HUES6 (cell line): ENCODE results near the gene FSTL4.
"Not testable (repeated sequence)": the region's sequence is repeated elsewhere in the genome, so short reads cannot be mapped to it uniquely, and the experiment has no call there.

ENCODE experiments used
- H3K27ac ChIP-seq: 2 replicates; pipeline ENCODE4 v1.7.0; 2013; ENCODE audit warnings: low read depth, mild to moderate bottlenecking, low read length, inconsistent platforms
- H3K27me3 ChIP-seq: 2 replicates; pipeline ENCODE4 v1.6.1; 2013; ENCODE audit warnings: low read length; ENCODE audit not compliant: control insufficient read depth, insufficient read depth
- H3K36me3 ChIP-seq: 2 replicates; pipeline ENCODE4 v1.6.1; 2013; ENCODE audit warnings: low read length; ENCODE audit not compliant: control insufficient read depth, insufficient read depth
- H3K4me1 ChIP-seq: 2 replicates; pipeline ENCODE4 v1.6.1; 2013; ENCODE audit warnings: low read length; ENCODE audit not compliant: control insufficient read depth, insufficient read depth
- H3K4me3 ChIP-seq: 2 replicates; pipeline ENCODE4 v1.5.1; 2013; ENCODE audit warnings: low read depth, low read length
- H3K9ac ChIP-seq: one replicate; pipeline ENCODE4 v1.6.1; 2013; ENCODE audit warnings: mild to moderate bottlenecking, low read length
- H3K9me3 ChIP-seq: 2 replicates; pipeline ENCODE4 v1.6.1; 2013; ENCODE audit warnings: low read depth, low read length; ENCODE audit not compliant: control insufficient read depth, insufficient read depth

The FSTL4 gene

DNA sequence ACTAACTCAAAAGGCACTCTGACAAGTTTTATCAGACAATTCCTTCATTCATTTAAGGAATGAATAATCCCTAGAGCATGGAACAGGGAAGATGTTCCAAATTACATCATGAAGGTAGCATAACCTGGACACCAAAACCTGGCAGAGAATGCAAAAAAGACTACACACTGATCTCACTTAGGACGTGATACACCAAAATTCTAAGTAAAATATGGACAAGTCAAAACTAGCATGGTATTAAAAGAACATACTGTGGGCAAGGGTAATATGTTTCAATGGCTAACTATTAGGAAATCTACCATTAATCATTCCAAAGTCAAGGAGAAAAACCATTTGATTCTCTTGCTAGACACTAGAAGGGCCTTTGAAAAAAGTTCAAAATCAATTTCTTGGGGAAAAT lies 384.0 kb downstream of the FSTL4 start:
- Histone ChIP-seq H3K4me1 (no peaks in the 10 kb centered on the region), H3K9me3 (no peaks in the 10 kb centered on the region), H3K4me3 (no peak overlapping the region), H3K27ac (no peak overlapping the region), H3K27me3 (no peaks in the 10 kb centered on the region), H3K9ac (no peak overlapping the region), H3K36me3 (no peaks in the 10 kb centered on the region)

DNA sequence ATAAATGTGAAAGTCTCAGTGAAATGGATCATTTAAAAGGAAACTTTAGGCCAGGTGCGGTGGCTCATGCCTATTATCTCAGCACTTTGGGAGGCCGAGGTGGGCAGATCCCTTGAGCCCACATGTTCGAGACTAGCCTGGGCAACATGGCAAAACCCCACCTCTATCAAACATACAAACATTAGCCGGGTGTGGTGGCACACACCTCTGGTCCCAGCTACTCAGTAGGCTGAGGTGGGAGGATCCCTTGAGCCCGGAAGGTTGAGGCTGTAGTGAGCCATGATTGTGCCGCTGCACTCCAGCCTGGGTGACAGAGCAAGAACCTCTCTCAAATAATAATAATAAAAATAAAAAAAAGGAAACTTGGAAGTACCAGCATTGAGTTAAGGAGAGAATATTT lies 384.4 kb downstream of the FSTL4 start:
- Histone ChIP-seq H3K9me3 (no peaks in the 10 kb centered on the region), H3K4me3 (no peak overlapping the region), H3K27ac (no peak overlapping the region), H3K27me3 (no peaks in the 10 kb centered on the region), H3K9ac (no peak overlapping the region), H3K4me1 (no peaks in the 10 kb centered on the region), H3K36me3 (no peaks in the 10 kb centered on the region)

DNA sequence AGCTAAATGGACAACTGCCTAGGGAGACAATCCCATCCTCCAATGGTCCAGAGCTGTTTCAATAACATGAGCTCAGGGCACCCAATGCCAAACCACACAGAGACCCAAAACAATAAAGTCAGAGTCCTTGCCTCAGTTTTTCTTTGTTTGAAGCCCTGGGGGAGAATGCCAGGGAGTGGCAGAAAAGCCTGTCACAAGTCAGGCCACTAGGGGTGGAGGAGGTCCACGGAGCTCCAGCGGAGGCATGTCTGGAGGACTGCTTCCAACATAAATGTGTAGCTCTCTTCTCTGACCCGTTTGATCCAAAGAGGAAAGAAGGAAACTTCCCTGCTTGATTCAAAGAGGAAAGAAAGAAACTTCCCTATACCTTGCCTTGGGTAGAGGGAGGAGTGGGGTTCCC lies 385.3 kb downstream of the FSTL4 start:
- Histone ChIP-seq H3K27ac (no peak overlapping the region), H3K27me3 (no peaks in the 10 kb centered on the region), H3K9me3 (no peaks in the 10 kb centered on the region), H3K4me1 (no peaks in the 10 kb centered on the region), H3K4me3 (no peak overlapping the region), H3K9ac (no peak overlapping the region), H3K36me3 (no peaks in the 10 kb centered on the region)

DNA sequence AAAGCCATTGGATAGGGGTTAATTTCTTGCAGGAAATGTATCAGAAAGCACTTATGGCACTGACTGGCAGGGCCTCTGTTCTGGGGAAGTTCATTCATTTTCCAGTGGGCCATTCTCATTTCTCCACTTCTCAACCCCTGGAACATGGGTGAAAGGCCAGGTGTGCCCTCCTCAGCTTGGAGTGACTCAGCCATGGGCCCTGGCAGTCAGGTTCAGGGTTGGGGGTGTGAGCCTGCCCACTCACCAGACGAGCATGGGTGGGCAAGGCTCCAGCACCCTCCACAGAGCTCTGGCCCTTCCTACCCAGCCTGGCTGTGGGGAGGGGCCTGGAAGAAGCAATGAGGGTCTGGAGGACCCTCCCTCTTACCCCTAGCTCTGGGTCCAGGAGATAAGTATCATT lies 386.2 kb downstream of the FSTL4 start:
- H3K27ac ChIP-seq: no peak overlapping the region
- H3K27me3 ChIP-seq: no peaks in the 10 kb centered on the region
- no peak overlapping the region for H3K9ac ChIP-seq
- no peaks in the 10 kb centered on the region for H3K9me3 ChIP-seq
- H3K4me3 ChIP-seq: no peak overlapping the region
- H3K4me1 ChIP-seq: no peaks in the 10 kb centered on the region
- no peaks in the 10 kb centered on the region for H3K36me3 ChIP-seq

DNA sequence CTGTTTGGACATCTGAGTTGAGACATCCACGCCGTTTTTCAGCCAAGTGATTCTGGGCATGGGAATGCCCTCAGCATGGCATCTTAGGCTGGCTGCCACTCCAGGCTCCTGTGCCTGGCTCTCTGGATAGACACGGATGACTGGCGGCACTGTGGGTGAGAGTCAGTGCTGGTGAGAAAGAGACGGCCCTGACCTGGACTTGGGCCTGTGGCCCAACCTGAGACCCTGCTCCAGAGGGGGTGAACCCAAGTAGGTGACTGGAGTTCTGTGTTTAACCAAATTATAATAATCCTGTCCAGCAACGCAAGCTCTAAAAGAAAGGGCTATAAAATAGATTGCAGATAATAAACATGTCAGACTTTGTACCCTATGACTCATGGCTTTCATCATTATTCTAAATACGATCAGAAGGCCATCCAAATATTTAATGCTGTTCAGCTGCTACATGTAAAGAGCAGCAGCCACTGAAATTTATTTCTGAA lies 386.6 kb downstream of the FSTL4 start:
- H3K27me3 ChIP-seq: no peaks in the 10 kb centered on the region
- no peaks in the 10 kb centered on the region for H3K9me3 ChIP-seq
- no peak overlapping the region for H3K4me3 ChIP-seq
- H3K9ac ChIP-seq: no peak overlapping the region
- H3K36me3 ChIP-seq: no peaks in the 10 kb centered on the region
- H3K27ac ChIP-seq: no peak overlapping the region
- H3K4me1 ChIP-seq: no peaks in the 10 kb centered on the region

DNA sequence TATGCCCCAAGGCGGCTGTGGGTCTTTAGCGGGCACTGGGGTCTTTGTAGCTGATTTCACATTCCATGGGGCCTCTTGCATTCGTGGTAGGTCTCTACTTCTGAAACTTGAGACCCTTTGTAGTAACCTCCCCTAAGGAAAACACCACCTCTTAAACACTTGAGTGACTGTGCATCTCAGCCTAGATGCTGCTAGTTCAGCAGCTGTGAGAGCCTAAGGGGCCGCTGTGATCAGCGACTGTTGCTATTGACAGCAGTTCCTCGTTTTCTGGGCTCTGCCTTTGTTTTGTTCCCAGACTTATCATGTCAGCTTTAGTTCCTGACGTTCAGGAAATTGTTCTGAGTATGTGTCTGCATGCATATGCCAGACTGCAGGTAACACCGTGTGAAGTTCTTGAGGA lies 389.4 kb downstream of the FSTL4 start:
- no peak overlapping the region for H3K9ac ChIP-seq
- no peaks in the 10 kb centered on the region for H3K4me1 ChIP-seq
- no peak overlapping the region for H3K27ac ChIP-seq
- no peak overlapping the region for H3K4me3 ChIP-seq
- no peaks in the 10 kb centered on the region for H3K36me3 ChIP-seq
- H3K9me3 ChIP-seq: no peaks in the 10 kb centered on the region
- H3K27me3 ChIP-seq: no peaks in the 10 kb centered on the region

DNA sequence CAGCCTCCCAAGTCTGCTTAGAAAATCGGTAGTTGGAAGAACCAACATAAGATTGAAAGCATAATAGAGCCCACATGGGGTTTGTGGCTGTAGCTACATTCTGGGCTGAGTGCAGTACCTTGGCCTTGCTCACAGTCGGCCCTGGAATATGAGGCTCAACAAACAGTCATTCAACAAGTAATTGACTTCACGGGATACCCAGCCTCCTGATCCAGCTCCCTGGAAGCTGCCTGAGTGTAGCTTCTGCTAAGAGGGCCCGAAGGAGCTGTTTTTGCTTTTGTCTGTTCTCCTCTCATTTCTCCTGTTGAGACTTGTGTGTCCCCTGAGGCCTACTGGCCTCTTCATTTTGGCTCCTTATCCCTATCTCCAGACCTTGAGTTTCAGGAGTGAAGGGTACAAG lies 389.8 kb downstream of the FSTL4 start:
- no peak overlapping the region for H3K4me3 ChIP-seq
- no peaks in the 10 kb centered on the region for H3K4me1 ChIP-seq
- H3K36me3 ChIP-seq: no peaks in the 10 kb centered on the region
- no peak overlapping the region for H3K27ac ChIP-seq
- H3K9me3 ChIP-seq: no peaks in the 10 kb centered on the region
- H3K27me3 ChIP-seq: no peaks in the 10 kb centered on the region
- no peak overlapping the region for H3K9ac ChIP-seq

DNA sequence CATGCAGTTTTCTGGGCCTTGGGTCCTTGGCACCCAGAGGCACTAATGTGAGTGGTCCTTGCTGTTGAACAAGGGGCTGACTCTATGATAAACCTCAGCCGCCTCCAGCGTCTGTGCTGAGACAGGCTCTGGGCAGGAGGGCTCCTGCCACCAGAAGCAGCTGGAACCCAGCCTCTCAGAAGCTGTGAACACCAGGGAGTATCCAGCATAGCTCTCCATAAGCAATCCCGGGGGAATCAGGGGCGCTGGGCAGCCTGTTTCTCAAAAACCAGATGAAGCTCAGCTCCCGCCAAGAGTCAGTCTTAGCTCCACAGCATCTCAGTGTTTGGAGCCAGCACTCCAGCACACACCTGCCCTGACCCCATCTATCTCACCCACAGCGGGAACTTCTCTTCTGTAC lies 390.3 kb downstream of the FSTL4 start:
- Histone ChIP-seq H3K9ac (no peak overlapping the region), H3K4me1 (no peaks in the 10 kb centered on the region), H3K27me3 (no peaks in the 10 kb centered on the region), H3K36me3 (no peaks in the 10 kb centered on the region), H3K27ac (no peak overlapping the region), H3K4me3 (no peak overlapping the region), H3K9me3 (no peaks in the 10 kb centered on the region)

DNA sequence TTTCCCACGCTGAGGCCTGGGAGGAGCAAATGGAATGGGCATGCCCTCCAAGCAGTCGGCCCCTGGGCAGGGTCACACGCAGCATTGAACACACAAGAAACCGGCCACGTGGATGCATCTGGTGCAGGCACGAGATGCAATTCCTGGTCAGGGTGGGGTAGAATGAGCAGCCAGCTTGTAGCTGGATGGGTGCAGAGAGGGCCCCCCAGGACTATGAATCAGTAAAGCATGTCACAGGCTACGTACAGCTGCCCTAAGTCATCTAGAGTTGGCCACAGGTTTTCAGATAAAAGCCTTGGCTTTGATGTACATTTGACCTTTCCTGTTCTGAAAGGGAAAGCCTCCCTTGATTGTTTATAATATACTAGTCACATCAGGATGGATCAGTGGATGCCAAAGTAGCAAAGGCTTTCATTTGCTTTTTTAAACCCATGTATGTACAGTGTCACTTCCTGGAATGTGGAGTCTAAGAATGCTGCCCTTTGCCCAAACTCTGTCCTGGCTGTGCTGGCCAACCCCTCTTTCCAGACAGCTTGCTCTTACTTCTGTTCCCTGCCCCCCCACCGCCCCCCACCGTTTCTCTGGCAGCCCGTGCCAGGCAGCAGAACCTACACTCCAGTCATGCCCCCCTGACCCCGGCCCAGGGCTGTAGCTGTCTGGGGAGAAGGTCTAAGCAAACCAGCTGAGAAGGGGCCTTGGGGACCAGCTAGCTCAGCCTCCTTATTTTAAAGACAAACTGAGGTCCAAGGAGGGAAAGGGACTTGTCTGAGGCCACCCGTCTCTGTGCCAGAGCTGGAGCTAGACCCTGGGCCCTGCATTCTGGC lies 391.3 kb downstream of the FSTL4 start:
- Histone ChIP-seq H3K27me3 (no peaks in the 10 kb centered on the region), H3K9ac (no peak overlapping the region), H3K36me3 (no peaks in the 10 kb centered on the region), H3K4me3 (no peak overlapping the region), H3K4me1 (no peaks in the 10 kb centered on the region), H3K9me3 (no peaks in the 10 kb centered on the region), H3K27ac (no peak overlapping the region)

DNA sequence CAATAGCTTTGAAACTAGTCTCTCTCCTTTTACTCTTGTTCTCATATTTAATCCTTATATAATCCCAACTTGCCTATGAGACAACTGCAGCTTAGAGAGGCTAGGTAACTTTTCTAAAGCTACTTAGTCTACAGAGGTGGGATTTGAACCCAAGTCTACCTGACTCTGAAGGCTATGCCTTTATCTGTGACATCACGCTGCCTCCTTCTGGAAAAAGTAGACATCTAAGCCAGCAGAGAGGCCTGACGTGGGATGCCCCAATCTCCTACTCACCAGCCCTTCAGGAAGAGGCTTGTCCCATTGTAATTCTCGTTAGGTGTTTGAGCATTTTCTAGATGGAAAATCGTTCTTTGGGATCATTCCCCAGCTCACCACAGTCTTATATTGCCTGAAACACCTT lies 393.0 kb downstream of the FSTL4 start:
- Histone ChIP-seq H3K4me1 (no peaks in the 10 kb centered on the region), H3K9me3 (no peaks in the 10 kb centered on the region), H3K9ac (no peak overlapping the region), H3K36me3 (no peaks in the 10 kb centered on the region), H3K27me3 (no peaks in the 10 kb centered on the region), H3K27ac (no peak overlapping the region), H3K4me3 (no peak overlapping the region)

DNA sequence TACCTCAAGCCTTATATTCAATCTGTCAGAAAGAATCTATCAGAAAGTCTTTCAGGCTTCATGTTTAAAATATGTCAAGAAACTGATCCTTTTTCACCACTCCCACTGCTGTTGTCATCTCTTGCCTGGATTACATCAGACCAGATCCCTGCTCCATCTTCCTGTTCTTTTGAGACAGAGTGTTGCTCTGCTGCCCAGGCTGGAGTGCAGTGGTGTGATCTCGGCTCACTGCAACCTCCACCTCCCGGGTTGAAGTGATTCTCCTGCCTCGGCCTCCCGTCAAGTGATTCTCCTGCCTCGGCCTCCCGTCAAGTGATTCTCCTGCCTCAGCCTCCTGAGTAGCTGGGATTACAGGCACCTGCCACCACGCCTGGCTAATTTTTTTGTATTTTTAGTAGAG lies 396.2 kb downstream of the FSTL4 start:
- not testable (repeated sequence) for H3K4me1 ChIP-seq, H3K9ac ChIP-seq, H3K9me3 ChIP-seq, H3K4me3 ChIP-seq, H3K27ac ChIP-seq, H3K36me3 ChIP-seq, H3K27me3 ChIP-seq
